HEK293 (cell line): ENCODE data around the gene TNXB.

Experiments
- KLF10 ChIP-seq: fragments of 450-650 bp; IDR thresholded peaks from 2 replicates; pipeline ENCODE4 v1.5.1; 2018; ENCODE audit warnings: missing biosample characterization, mild to moderate bottlenecking, missing genetic modification characterization
- KLF7 ChIP-seq: fragments of 450-650 bp; formaldehyde crosslinking; IDR thresholded peaks from 2 replicates; pipeline ENCODE4 v1.5.1; 2016; ENCODE audit warnings: missing biosample characterization, missing genetic modification characterization, borderline replicate concordance
- MEIS1 ChIP-seq: sonication (generic); formaldehyde crosslinking; IDR thresholded peaks from 2 replicates; pipeline ENCODE4 v1.8.1; 2022; ENCODE audit warnings: missing genetic modification reagents, mild to moderate bottlenecking, borderline replicate concordance
- MYNN ChIP-seq: fragments of 450-650 bp; formaldehyde crosslinking; IDR thresholded peaks from 2 replicates; pipeline ENCODE4 v1.5.1; 2016; ENCODE audit warnings: missing biosample characterization, missing genetic modification characterization, borderline replicate concordance
- OVOL3 ChIP-seq: fragments of 450-650 bp; formaldehyde crosslinking; IDR thresholded peaks from 2 replicates; pipeline ENCODE4 v1.5.1; 2016; ENCODE audit warnings: missing biosample characterization, missing genetic modification characterization
- SP7 ChIP-seq: fragments of 450-650 bp; formaldehyde crosslinking; IDR thresholded peaks from 2 replicates; pipeline ENCODE4 v1.5.1; 2016; ENCODE audit warnings: missing biosample characterization, missing genetic modification characterization
- ZBTB11 ChIP-seq: fragments of 450-650 bp; formaldehyde crosslinking; conservative IDR thresholded peaks from 2 replicates; pipeline ENCODE4 v1.5.1; 2016; ENCODE audit warnings: low read depth, missing biosample characterization, missing genetic modification characterization
- ZNF112 ChIP-seq: fragments of 450-650 bp; formaldehyde crosslinking; IDR thresholded peaks from 2 replicates; pipeline ENCODE4 v1.5.0; 2017; ENCODE audit warnings: missing biosample characterization, missing genetic modification characterization
- ZNF274 ChIP-seq, 2 experiments: fragments of 200-500 bp in 1 of 2; fragments of 450-650 bp in 1 of 2; sonication (Bioruptor generic) in 1 of 2; formaldehyde crosslinking in 1 of 2; IDR thresholded peaks; 2 replicates each; pipeline versions ENCODE4 v1.5.1 to v1.6.1; 2014 to 2016; ENCODE audit warnings: borderline replicate concordance in 1 of 2, inconsistent platforms in 1 of 2, low read length in 1 of 2, missing biosample characterization in 1 of 2, missing genetic modification characterization in 1 of 2
- ZNF324 ChIP-seq: fragments of 450-650 bp; formaldehyde crosslinking; IDR thresholded peaks from 2 replicates; pipeline ENCODE4 v1.5.1; 2016; ENCODE audit warnings: missing biosample characterization, missing genetic modification characterization
- ZNF354C ChIP-seq: fragments of 450-650 bp; formaldehyde crosslinking; IDR thresholded peaks from 2 replicates; pipeline ENCODE4 v1.5.1; 2016; ENCODE audit warnings: missing biosample characterization, missing genetic modification characterization, low read depth, borderline replicate concordance
- ZNF404 ChIP-seq: fragments of 450-650 bp; formaldehyde crosslinking; IDR thresholded peaks from 2 replicates; pipeline ENCODE4 v1.5.1; 2017; ENCODE audit warnings: missing biosample characterization, missing genetic modification characterization
- ZNF426 ChIP-seq: fragments of 450-650 bp; formaldehyde crosslinking; IDR thresholded peaks from 2 replicates; pipeline ENCODE4 v1.5.1; 2017; ENCODE audit warnings: missing biosample characterization, missing genetic modification characterization, mild to moderate bottlenecking, inconsistent platforms, moderate library complexity
- ZNF449 ChIP-seq: fragments of 450-650 bp; formaldehyde crosslinking; IDR thresholded peaks from 2 replicates; pipeline ENCODE4 v1.5.1; 2017; ENCODE audit warnings: missing biosample characterization, mild to moderate bottlenecking, missing genetic modification characterization, moderate library complexity
- ZNF48 ChIP-seq: fragments of 450-650 bp; formaldehyde crosslinking; IDR thresholded peaks from 2 replicates; pipeline ENCODE4 v1.5.1; 2016; ENCODE audit warnings: missing biosample characterization, missing genetic modification characterization
- ZNF529 ChIP-seq: fragments of 450-650 bp; formaldehyde crosslinking; IDR thresholded peaks from 2 replicates; pipeline ENCODE4 v1.5.1; 2017; ENCODE audit warnings: missing genetic modification characterization, missing biosample characterization; ENCODE audit not compliant: insufficient replicate concordance
- ZNF548 ChIP-seq: fragments of 450-650 bp; formaldehyde crosslinking; IDR thresholded peaks from 2 replicates; pipeline ENCODE4 v1.5.1; 2016; ENCODE audit warnings: missing biosample characterization, missing genetic modification characterization
- ZNF555 ChIP-seq: fragments of 450-650 bp; formaldehyde crosslinking; conservative IDR thresholded peaks from 2 replicates; pipeline ENCODE4 v1.5.1; 2017; ENCODE audit warnings: missing biosample characterization, mild to moderate bottlenecking, missing genetic modification characterization, inconsistent platforms
- ZNF596 ChIP-seq: fragments of 450-650 bp; IDR thresholded peaks from 2 replicates; pipeline ENCODE4 v1.5.0; 2018; ENCODE audit warnings: missing biosample characterization, mild to moderate bottlenecking, missing genetic modification characterization, moderate library complexity
- ZNF623 ChIP-seq: fragments of 450-650 bp; formaldehyde crosslinking; IDR thresholded peaks from 2 replicates; pipeline ENCODE4 v1.5.1; 2016; ENCODE audit warnings: missing biosample characterization, missing genetic modification characterization
- ZNF660 ChIP-seq: fragments of 450-650 bp; IDR thresholded peaks from 2 replicates; pipeline ENCODE4 v1.5.1; 2018; ENCODE audit warnings: missing biosample characterization, mild to moderate bottlenecking, missing genetic modification characterization
- ZNF692 ChIP-seq: fragments of 450-650 bp; formaldehyde crosslinking; IDR thresholded peaks from 2 replicates; pipeline ENCODE4 v1.5.1; 2016; ENCODE audit warnings: missing biosample characterization, missing genetic modification characterization
- ZNF747 ChIP-seq: fragments of 450-650 bp; formaldehyde crosslinking; IDR thresholded peaks from 2 replicates; pipeline ENCODE4 v1.5.1; 2016; ENCODE audit warnings: missing biosample characterization, missing genetic modification characterization
- ZNF76 ChIP-seq: fragments of 450-650 bp; formaldehyde crosslinking; IDR thresholded peaks from 2 replicates; pipeline ENCODE4; 2016; ENCODE audit warnings: low read depth, missing biosample characterization, missing genetic modification characterization, borderline replicate concordance
- ZNF792 ChIP-seq: fragments of 450-650 bp; formaldehyde crosslinking; IDR thresholded peaks from 2 replicates; pipeline ENCODE4 v1.5.1; 2016; ENCODE audit warnings: missing biosample characterization, missing genetic modification characterization
- ZNF843 ChIP-seq: fragments of 450-650 bp; formaldehyde crosslinking; IDR thresholded peaks from 2 replicates; pipeline ENCODE4 v1.5.1; 2016; ENCODE audit warnings: missing biosample characterization, missing genetic modification characterization
- TF ChIP-seq, protein P1 (sequence below): fragments of 450-650 bp; formaldehyde crosslinking; IDR thresholded peaks from 2 replicates; pipeline ENCODE4 v1.5.1; 2016; ENCODE audit warnings: missing biosample characterization, missing genetic modification characterization
- TF ChIP-seq, protein P2 (sequence below): fragments of 450-650 bp; formaldehyde crosslinking; optimal IDR thresholded peaks from 2 replicates; pipeline ENCODE3; 2016; ENCODE audit warnings: missing biosample characterization, mild to moderate bottlenecking, missing genetic modification characterization

TNXB gene

GRCh38 chr6:32127717-32128592 lies 18.8 kb upstream of the TNXB start, which contains the start of gene ATF6B (continued):
- TF ChIP-seq ZNF76 (peak; percentile 39), ZNF692 (tag by site-specific recombination) (peak; percentile 58), ZBTB11 (tag by site-specific recombination) (peak; percentile 86), ZNF354C (tag by site-specific recombination) (no peak), ZNF548 (tag by site-specific recombination) (no peak), ZNF48 (tag by site-specific recombination) (no peak), ZNF555 (tag by site-specific recombination) (no peak), SP7 (tag by site-specific recombination) (peak; percentile 65; the same call in 1 of the 2 replicates), ZNF596 (tag by site-specific recombination) (no peak), KLF7 (tag by site-specific recombination) (no peak), KLF10 (tag by site-specific recombination) (peak; percentile 99), ZNF404 (tag by site-specific recombination) (no peak), ZNF529 (no peak), ZNF792 (tag by site-specific recombination) (no peak), MEIS1 (no peak), ZNF324 (tag by site-specific recombination) (peak; percentile 72; the same call in 1 of the 2 replicates), ZNF843 (peak; percentile 50; the same call in 1 of the 2 replicates), ZNF747 (tag by site-specific recombination) (no peak), ZNF623 (no peak), OVOL3 (tag by site-specific recombination) (no peak), ZNF112 (no peak), ZNF274 (IDR thresholded peaks at IDR 0.05; ENCODE audit: low read length) (no peak), ZNF274 (tag by site-specific recombination; IDR thresholded peaks at IDR 0.05; ENCODE audit: borderline replicate concordance) (no peak), MYNN (no peak), ZNF426 (tag by site-specific recombination) (no peak), ZNF449 (tag by site-specific recombination) (no peak), ZNF660 (tag by site-specific recombination) (peak; percentile 78; the same call in 1 of the 2 replicates)
- TF ChIP-seq, protein P1, sequence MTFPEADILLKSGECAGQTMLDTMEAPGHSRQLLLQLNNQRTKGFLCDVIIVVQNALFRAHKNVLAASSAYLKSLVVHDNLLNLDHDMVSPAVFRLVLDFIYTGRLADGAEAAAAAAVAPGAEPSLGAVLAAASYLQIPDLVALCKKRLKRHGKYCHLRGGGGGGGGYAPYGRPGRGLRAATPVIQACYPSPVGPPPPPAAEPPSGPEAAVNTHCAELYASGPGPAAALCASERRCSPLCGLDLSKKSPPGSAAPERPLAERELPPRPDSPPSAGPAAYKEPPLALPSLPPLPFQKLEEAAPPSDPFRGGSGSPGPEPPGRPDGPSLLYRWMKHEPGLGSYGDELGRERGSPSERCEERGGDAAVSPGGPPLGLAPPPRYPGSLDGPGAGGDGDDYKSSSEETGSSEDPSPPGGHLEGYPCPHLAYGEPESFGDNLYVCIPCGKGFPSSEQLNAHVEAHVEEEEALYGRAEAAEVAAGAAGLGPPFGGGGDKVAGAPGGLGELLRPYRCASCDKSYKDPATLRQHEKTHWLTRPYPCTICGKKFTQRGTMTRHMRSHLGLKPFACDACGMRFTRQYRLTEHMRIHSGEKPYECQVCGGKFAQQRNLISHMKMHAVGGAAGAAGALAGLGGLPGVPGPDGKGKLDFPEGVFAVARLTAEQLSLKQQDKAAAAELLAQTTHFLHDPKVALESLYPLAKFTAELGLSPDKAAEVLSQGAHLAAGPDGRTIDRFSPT (tag by site-specific recombination) = no peak
- TF ChIP-seq, protein P2, sequence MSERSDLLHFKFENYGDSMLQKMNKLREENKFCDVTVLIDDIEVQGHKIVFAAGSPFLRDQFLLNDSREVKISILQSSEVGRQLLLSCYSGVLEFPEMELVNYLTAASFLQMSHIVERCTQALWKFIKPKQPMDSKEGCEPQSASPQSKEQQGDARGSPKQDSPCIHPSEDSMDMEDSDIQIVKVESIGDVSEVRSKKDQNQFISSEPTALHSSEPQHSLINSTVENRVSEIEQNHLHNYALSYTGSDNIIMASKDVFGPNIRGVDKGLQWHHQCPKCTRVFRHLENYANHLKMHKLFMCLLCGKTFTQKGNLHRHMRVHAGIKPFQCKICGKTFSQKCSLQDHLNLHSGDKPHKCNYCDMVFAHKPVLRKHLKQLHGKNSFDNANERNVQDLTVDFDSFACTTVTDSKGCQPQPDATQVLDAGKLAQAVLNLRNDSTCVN (tag by site-specific recombination) = no peak
